IMR-90 (cell line): ENCODE data around the gene CTCFL. TPM values are rescaled to one million over a fixed set of nuclear protein-coding genes. Genes with fewer than 3 reads are reported as not detected.

Source experiments
- ATAC-seq: fragments of 200-7000 bp; cut with Tn5 transposase; 2 replicates; pipeline ENCODE4 v1.9.1; 2020; ENCODE audit warnings: low read depth, mild to moderate bottlenecking, moderate library complexity
- BruUV-seq: library from RNA; stranded (reverse); fragments of 400-500 nt; replicated peaks from 2 replicates; lab custom pipeline; 2021; lab: Mats Ljungman, UMichigan
- CTCF ChIA-PET: fragments of 300-600 bp; formaldehyde crosslinking; extraction: SDS; loops from one replicate; lab custom pipeline; 2021; ENCODE audit warnings: antibody characterized with exemption; lab: Yijun Ruan, JAX
- POLR2A ChIA-PET: fragments of 300-600 bp; sonication (Branson Sonifier 250); formaldehyde crosslinking; loops from one replicate; lab custom pipeline; 2022; ENCODE audit warnings: antibody characterized with exemption; ENCODE audit not compliant: unreplicated experiment; lab: Charles Lee
- DNase-seq: peaks from one replicate; pipeline ENCODE4 v3.0.0; 2013
- H2AFZ ChIP-seq: replicated peaks from 2 replicates; pipeline ENCODE3; 2013; ENCODE audit warnings: low read length, mild to moderate bottlenecking; ENCODE audit not compliant: poor library complexity
- H2AK5ac ChIP-seq: 2 replicates; pipeline ENCODE4 v1.6.1; 2013; ENCODE audit warnings: low read depth, low read length, inconsistent platforms
- H2AK9ac ChIP-seq: replicated peaks from 2 replicates; pipeline ENCODE3; 2013; ENCODE audit warnings: mild to moderate bottlenecking, low read depth, low read length, moderate library complexity; ENCODE audit not compliant: poor library complexity
- H2BK120ac ChIP-seq: 2 replicates; pipeline ENCODE4 v1.6.1; 2013; ENCODE audit warnings: low read depth, low read length, inconsistent platforms
- H2BK15ac ChIP-seq: 3 replicates; pipeline ENCODE4 v1.6.1; 2013; ENCODE audit warnings: low read depth, low read length, inconsistent platforms
- H2BK20ac ChIP-seq: 2 replicates; pipeline ENCODE4 v1.6.1; 2013; ENCODE audit warnings: low read depth, mild to moderate bottlenecking, inconsistent platforms, low read length, moderate library complexity
- H2BK5ac ChIP-seq: 2 replicates; pipeline ENCODE4 v1.6.1; 2013; ENCODE audit warnings: mild to moderate bottlenecking, low read depth, low read length, inconsistent platforms; ENCODE audit not compliant: poor library complexity, severe bottlenecking
- H3K14ac ChIP-seq: replicated peaks from 2 replicates; pipeline ENCODE4 v1.6.1; 2013; ENCODE audit warnings: low read depth, low read length, inconsistent platforms
- H3K18ac ChIP-seq: 2 replicates; pipeline ENCODE4 v1.6.1; 2013; ENCODE audit warnings: low read depth, low read length, control low read depth
- H3K23ac ChIP-seq: 2 replicates; pipeline ENCODE4 v1.6.1; 2013; ENCODE audit warnings: low read depth, low read length, inconsistent platforms
- H3K27ac ChIP-seq: 2 replicates; pipeline ENCODE4 v1.5.1; 2013; ENCODE audit warnings: mild to moderate bottlenecking, control low read depth, low read length; ENCODE audit not compliant: insufficient read depth
- H3K27me3 ChIP-seq: 2 replicates; pipeline ENCODE4 v1.6.1; 2013; ENCODE audit warnings: low read length; ENCODE audit not compliant: control insufficient read depth, insufficient read depth
- H3K36me3 ChIP-seq: 2 replicates; pipeline ENCODE4 v1.6.1; 2013; ENCODE audit warnings: low read length, mixed read lengths; ENCODE audit not compliant: control insufficient read depth, insufficient read depth
- H3K4ac ChIP-seq: 2 replicates; pipeline ENCODE4 v1.6.1; 2013; ENCODE audit warnings: low read depth, low read length, inconsistent platforms
- H3K4me1 ChIP-seq: 2 replicates; pipeline ENCODE4 v1.6.1; 2013; ENCODE audit warnings: low read length, mixed read lengths; ENCODE audit not compliant: control insufficient read depth, insufficient read depth
- H3K4me2 ChIP-seq: 2 replicates; pipeline ENCODE4 v1.6.1; 2013; ENCODE audit warnings: low read depth, mild to moderate bottlenecking, control low read depth, low read length, moderate library complexity
- H3K4me3 ChIP-seq: 2 replicates; pipeline ENCODE4 v1.5.1; 2013; ENCODE audit warnings: low read depth, mild to moderate bottlenecking, control low read depth, low read length, moderate library complexity; ENCODE audit not compliant: insufficient read depth
- H3K56ac ChIP-seq: 2 replicates; pipeline ENCODE4 v1.6.1; 2013; ENCODE audit warnings: low read length, inconsistent platforms; ENCODE audit not compliant: insufficient read depth; ENCODE audit errors: extremely low read depth
- H3K79me1 ChIP-seq, 2 experiments: 2 replicates each; pipeline ENCODE4 v1.6.1; 2013; ENCODE audit warnings: low read length in 2 of 2, inconsistent platforms in 1 of 2, low read depth in 1 of 2
- H3K9ac ChIP-seq: 2 replicates; pipeline ENCODE4 v1.6.1; 2013; ENCODE audit warnings: low read depth, low read length, control low read depth
- H3K9me1 ChIP-seq: 2 replicates; pipeline ENCODE4 v1.6.1; 2013; ENCODE audit warnings: low read length, inconsistent platforms; ENCODE audit not compliant: insufficient read depth
- H3K9me3 ChIP-seq: 2 replicates; pipeline ENCODE4 v1.6.1; 2013; ENCODE audit warnings: low read length; ENCODE audit not compliant: control insufficient read depth, insufficient read depth
- H4K20me1 ChIP-seq: 2 replicates; pipeline ENCODE4 v1.6.1; 2013; ENCODE audit warnings: low read length, inconsistent platforms; ENCODE audit not compliant: insufficient read depth
- H4K5ac ChIP-seq: 2 replicates; pipeline ENCODE4 v1.6.1; 2013; ENCODE audit warnings: mild to moderate bottlenecking, low read depth, low read length, control low read depth
- H4K8ac ChIP-seq, 2 experiments: 2 replicates each; pipeline ENCODE4 v1.6.1; 2013; ENCODE audit warnings: low read depth in 2 of 2, low read length in 2 of 2, control low read depth in 1 of 2, inconsistent platforms in 1 of 2
- H4K91ac ChIP-seq: 2 replicates; pipeline ENCODE4 v1.6.1; 2013; ENCODE audit warnings: low read depth, low read length, inconsistent platforms; ENCODE audit not compliant: insufficient read depth
- BHLHE40 ChIP-seq: fragments of 150-350 bp; IDR thresholded peaks from 2 replicates; pipeline ENCODE4 v1.6.1; 2016; ENCODE audit warnings: mild to moderate bottlenecking, low read depth, low read length
- NFE2L2 ChIP-seq: fragments of 150-350 bp; IDR thresholded peaks from 2 replicates; pipeline ENCODE4 v1.6.1; 2016; ENCODE audit warnings: low read depth, mild to moderate bottlenecking, low read length
- RFX5 ChIP-seq: IDR thresholded peaks from 2 replicates; pipeline ENCODE4 v1.8.0; 2012; ENCODE audit warnings: low read depth, mild to moderate bottlenecking, low read length, moderate library complexity
- USF2 ChIP-seq: fragments of 150-350 bp; IDR thresholded peaks from 2 replicates; pipeline ENCODE4 v1.6.1; 2017; ENCODE audit warnings: mild to moderate bottlenecking, antibody characterized with exemption, low read length, low read depth
- WGBS, 2 experiments: methylation state at CpG; one replicate each; pipeline versions ENCODE4 v1.1.5 to v1.1.7; 2013; ENCODE audit warnings: missing lambda C conversion rate in 2 of 2; ENCODE audit not compliant: insufficient read length in 1 of 2; ENCODE audit errors: extremely low coverage in 2 of 2; 5-methylcytosine and 5-hydroxymethylcytosine counted together
- dilution Hi-C: fragments of 300-500 bp; cut with HindIII; formaldehyde crosslinking; loops from one replicate; pipeline ENCODE4 v1.14.3; 2018; ENCODE audit warnings: low sequenced_read_pairs; ENCODE audit not compliant: unreplicated experiment
- in situ Hi-C: fragments of 300-500 bp; cut with MboI; formaldehyde crosslinking; loops from 3 replicates; pipeline ENCODE4 v1.14.3; 2019; ENCODE audit warnings: low sequenced_read_pairs, inconsistent platforms, mixed read lengths
- intact Hi-C: fragments of 100-400 bp; cut with micrococcal nuclease; formaldehyde crosslinking; loops from 2 replicates; pipeline ENCODE4 v1.10.0; 2022
- polyA plus RNA-seq, 3 experiments: library from polyadenylated mRNA; depleted of rRNA; stranded (reverse); fragments of >200 nt; gene quantifications; 2 replicates each; pipeline ENCODE4 v1.2.3, GENCODE V29; 2012; ENCODE audit warnings: low replicate concordance in 1 of 3
- total RNA-seq: library from RNA; depleted of rRNA; stranded (reverse); fragments of >200 nt; gene quantifications from 2 replicates; pipeline ENCODE4 v1.2.3, GENCODE V29; 2012

Gene CTCFL
- total and polyA plus RNA-seq, 2 of the 4 experiments (the other 2 are of a cell fraction), result not detected

- Histone ChIP-seq H3K18ac (no peak overlapping the region), H2BK5ac (no peak overlapping the region), H3K9me1 (no peaks in the 10 kb centered on the region), H2AK5ac (no peak overlapping the region), H3K4ac (no peak overlapping the region), H3K27me3 (peaks cover 23% of the 10 kb centered on the region), H3K79me1 (no peaks in the 10 kb centered on the region), H3K9me3 (peaks cover 3% of the 10 kb centered on the region), H3K4me1 (peaks cover 2% of the 10 kb centered on the region; the same call in 1 of the 2 replicates), H2BK20ac (no peak overlapping the region), H2AFZ (no peak overlapping the region), H3K4me3 (no peak overlapping the region), H3K23ac (no peak overlapping the region), H3K9ac (no peak overlapping the region), H2BK15ac (no peak overlapping the region), H4K5ac (no peak overlapping the region), H3K14ac (no peak overlapping the region), H3K4me2 (no peak overlapping the region), H4K8ac (no peak overlapping the region), H3K36me3 (no peaks in the 10 kb centered on the region), H4K20me1 (no peaks in the 10 kb centered on the region), H2BK120ac (no peak overlapping the region), H3K56ac (no peak overlapping the region), H3K27ac (no peak overlapping the region), H2AK9ac (no peak overlapping the region), H4K91ac (no peak overlapping the region)
- CTCF ChIA-PET, result no interaction called here
- WGBS, 2 experiments, result 76% methylated on average over 3 of the region's 13 CpGs; no CpG with 5 or more reads in 1 of the 2 experiments
- dilution Hi-C loops (no loop called here), intact Hi-C loops (no loop called here), in situ Hi-C loops (no loop called here)
- ATAC-seq, result no peak
- POLR2A ChIA-PET, result no interaction called here
- BruUV-seq, result no TSS peak
- DNase-seq, result no peak
- TF ChIP-seq USF2, result no peak
- TF ChIP-seq RFX5, result no peak
- no peak for TF ChIP-seq NFE2L2
- no peak for TF ChIP-seq BHLHE40
Observed at GRCh38 chr20:57450931-57451330, 74.0 kb downstream of the CTCFL start.
